A673 (cell line): ENCODE data around the gene TNS1. TPM values are rescaled to one million over a fixed set of nuclear protein-coding genes. Genes with fewer than 3 reads are reported as not detected.

ENCODE experiments used
- BruUV-seq: library from RNA; stranded (reverse); fragments of 400-500 nt; replicated peaks from 2 replicates; lab custom pipeline; 2021; lab: Mats Ljungman, UMichigan
- CTCF ChIA-PET: fragments of 300-600 bp; sonication (Branson Sonifier 250); formaldehyde crosslinking; loops from one replicate; lab custom pipeline; 2022; ENCODE audit warnings: antibody characterized with exemption; lab: Charles Lee
- POLR2A ChIA-PET: fragments of 300-600 bp; sonication (Branson Sonifier 250); formaldehyde crosslinking; loops from one replicate; lab custom pipeline; 2022; ENCODE audit warnings: antibody characterized with exemption; ENCODE audit not compliant: low non-redundant PET; lab: Charles Lee
- DNase-seq: peaks from one replicate; pipeline ENCODE4 v3.0.0-alpha.2; 2015; ENCODE audit warnings: low spot score
- H3K27ac ChIP-seq: fragments of 200-600 bp; sonication (generic); 2 replicates; pipeline ENCODE4 v1.5.1; 2016; ENCODE audit warnings: mixed run types, low read depth, mild to moderate bottlenecking, mixed read lengths, antibody characterized with exemption, low read length; ENCODE audit not compliant: poor library complexity, severe bottlenecking
- H3K27me3 ChIP-seq: fragments of 200-600 bp; sonication (generic); replicated peaks from 2 replicates; pipeline ENCODE4 v1.6.1; 2017; ENCODE audit warnings: mixed run types, low read depth, mild to moderate bottlenecking, mixed read lengths, antibody characterized with exemption, low read length; ENCODE audit not compliant: insufficient read depth, poor library complexity
- H3K36me3 ChIP-seq: fragments of 200-600 bp; sonication (generic); 2 replicates; pipeline ENCODE4 v1.6.1; 2016; ENCODE audit warnings: mixed run types, mild to moderate bottlenecking, mixed read lengths, antibody characterized with exemption, low read length; ENCODE audit not compliant: insufficient read depth, poor library complexity, severe bottlenecking
- H3K4me1 ChIP-seq: fragments of 200-600 bp; sonication (generic); 2 replicates; pipeline ENCODE4 v1.6.1; 2017; ENCODE audit warnings: mixed run types, mild to moderate bottlenecking, mixed read lengths, antibody characterized with exemption, low read length; ENCODE audit not compliant: insufficient read depth, poor library complexity, severe bottlenecking
- H3K4me3 ChIP-seq: fragments of 200-600 bp; sonication (generic); 2 replicates; pipeline ENCODE4 v1.5.1; 2016; ENCODE audit warnings: low read depth, mixed run types, mild to moderate bottlenecking, mixed read lengths, low read length; ENCODE audit not compliant: poor library complexity, severe bottlenecking
- H3K9me3 ChIP-seq: fragments of 200-600 bp; sonication (generic); 2 replicates; pipeline ENCODE4 v1.6.1; 2016; ENCODE audit warnings: mixed run types, low read depth, mild to moderate bottlenecking, mixed read lengths, antibody characterized with exemption, low read length; ENCODE audit not compliant: poor library complexity, severe bottlenecking
- CTCF ChIP-seq: fragments of 300-800, 200-600 bp; sonication (generic); conservative IDR thresholded peaks from 2 replicates; pipeline ENCODE4 v1.5.1; 2017; ENCODE audit warnings: low read depth, mild to moderate bottlenecking, antibody characterized with exemption, low read length, moderate library complexity, mixed read lengths
- EZH2 ChIP-seq: fragments of 200-600 bp; sonication (generic); IDR thresholded peaks from 2 replicates; pipeline ENCODE4 v1.6.1; 2017; ENCODE audit warnings: borderline replicate concordance, low read depth, mild to moderate bottlenecking, mixed read lengths, antibody characterized with exemption, low read length; ENCODE audit not compliant: poor library complexity, severe bottlenecking
- intact Hi-C: fragments of 100-400 bp; cut with micrococcal nuclease; formaldehyde crosslinking; loops from one replicate; pipeline ENCODE4 v1.10.0; 2022; ENCODE audit not compliant: unreplicated experiment
- total RNA-seq: library from RNA; stranded (reverse); gene quantifications from 2 replicates; pipeline ENCODE4 v1.2.3, GENCODE V29; 2021

The TNS1 gene
- total RNA-seq, 1 experiment from 2014 or later, result 99.6 TPM

DNA sequence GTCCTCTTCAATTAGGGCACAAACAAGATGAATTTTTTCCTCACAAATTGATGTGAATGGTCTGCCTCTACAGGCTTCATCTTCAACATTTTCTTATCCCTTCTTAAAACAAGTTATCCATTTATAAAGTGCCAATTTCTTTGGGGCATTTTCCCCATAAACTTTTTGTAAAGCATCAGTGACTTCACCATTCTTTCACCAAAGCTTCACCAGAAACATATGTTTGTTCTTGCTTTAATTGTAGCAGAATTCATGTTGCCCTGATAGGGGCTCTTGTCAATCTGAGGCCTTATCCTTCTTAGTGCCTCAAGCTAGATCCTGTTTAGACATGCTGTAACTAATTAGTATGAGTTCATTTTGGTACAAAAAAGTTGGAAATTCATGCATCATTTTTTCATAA, 226.2 kb downstream of the TNS1 start:
- no peak overlapping the region for H3K27ac ChIP-seq
- no peak for DNase-seq
- no peaks in the 10 kb centered on the region for H3K27me3 ChIP-seq
- ChIA-PET POLR2A (no interaction called here), CTCF (no interaction called here)
- H3K9me3 ChIP-seq, result no peaks in the 10 kb centered on the region
- peaks cover 3% of the 10 kb centered on the region for H3K4me1 ChIP-seq
- no peaks in the 10 kb centered on the region for H3K36me3 ChIP-seq
- TF ChIP-seq CTCF (no peak), EZH2 (no peak)
- intact Hi-C loops, result no loop called here
- no peak overlapping the region for H3K4me3 ChIP-seq
- BruUV-seq, result no TSS peak

GRCh38 chr2:217775920-217776503, 226.8 kb downstream of the TNS1 start:
- TF ChIP-seq CTCF (no peak), EZH2 (no peak)
- Histone ChIP-seq H3K4me3 (no peak overlapping the region), H3K4me1 (peaks cover 3% of the 10 kb centered on the region), H3K9me3 (no peaks in the 10 kb centered on the region), H3K36me3 (no peaks in the 10 kb centered on the region), H3K27me3 (no peaks in the 10 kb centered on the region), H3K27ac (no peak overlapping the region)
- BruUV-seq, result no TSS peak
- ChIA-PET CTCF (no interaction called here), POLR2A (no interaction called here)
- no peak for DNase-seq
- intact Hi-C loops, result no loop called here

GRCh38 chr2:217774232-217774631, 228.6 kb downstream of the TNS1 start:
- intact Hi-C loops, result no loop called here
- ChIA-PET CTCF (no interaction called here), POLR2A (no interaction called here)
- H3K4me3 ChIP-seq, result no peak overlapping the region
- H3K9me3 ChIP-seq, result no peaks in the 10 kb centered on the region
- H3K27me3 ChIP-seq, result no peaks in the 10 kb centered on the region
- no peaks in the 10 kb centered on the region for H3K36me3 ChIP-seq
- no TSS peak for BruUV-seq
- H3K4me1 ChIP-seq, result peaks cover 3% of the 10 kb centered on the region
- no peak overlapping the region for H3K27ac ChIP-seq
- DNase-seq, result no peak
- no peak for TF ChIP-seq EZH2

- TF ChIP-seq EZH2, result no peak
- TF ChIP-seq CTCF, result no peak
- no peaks in the 10 kb centered on the region for H3K27me3 ChIP-seq
- no peaks in the 10 kb centered on the region for H3K36me3 ChIP-seq
- intact Hi-C loops, result no loop called here
- BruUV-seq, result no TSS peak
- ChIA-PET POLR2A (no interaction called here), CTCF (no interaction called here)
- no peak overlapping the region for H3K4me3 ChIP-seq
- no peak for DNase-seq
- H3K27ac ChIP-seq, result no peak overlapping the region
- no peaks in the 10 kb centered on the region for H3K9me3 ChIP-seq
- H3K4me1 ChIP-seq, result peaks cover 3% of the 10 kb centered on the region
Measured at GRCh38 chr2:217773539-217773938, 229.3 kb downstream of the TNS1 start.
